Ectodermal cell (in vitro differentiated cells): ENCODE measurements around the gene OR10G7. TPM values are rescaled to one million over a fixed set of nuclear protein-coding genes. Genes with fewer than 3 reads are reported as not detected.

Experiments
- H3K27ac ChIP-seq: 2 replicates; pipeline ENCODE4 v1.7.0; 2013; ENCODE audit warnings: mild to moderate bottlenecking, low read depth, low read length; ENCODE audit not compliant: insufficient read depth, poor library complexity, severe bottlenecking
- H3K27me3 ChIP-seq: 2 replicates; pipeline ENCODE4 v1.7.0; 2013; ENCODE audit warnings: mild to moderate bottlenecking, low read length; ENCODE audit not compliant: insufficient read depth, control insufficient read depth, poor library complexity, severe bottlenecking
- H3K36me3 ChIP-seq: one replicate; pipeline ENCODE4 v1.7.0; 2013; ENCODE audit warnings: low read length; ENCODE audit not compliant: control insufficient read depth, insufficient read depth
- H3K4me1 ChIP-seq: one replicate; pipeline ENCODE4 v1.7.0; 2013; ENCODE audit warnings: low read length; ENCODE audit not compliant: control insufficient read depth, insufficient read depth
- H3K4me3 ChIP-seq: 2 replicates; pipeline ENCODE4 v1.7.0; 2013; ENCODE audit warnings: low read depth, low read length, control low read depth; ENCODE audit not compliant: insufficient read depth
- H3K9me3 ChIP-seq: 2 replicates; pipeline ENCODE4 v1.7.0; 2013; ENCODE audit warnings: mild to moderate bottlenecking, low read length, moderate library complexity; ENCODE audit not compliant: control insufficient read depth
- WGBS, 2 experiments: methylation state at CpG; one replicate each; pipeline ENCODE4 v1.1.7; 2013; ENCODE audit warnings: missing lambda C conversion rate in 2 of 2; 5-methylcytosine and 5-hydroxymethylcytosine counted together
- polyA plus RNA-seq, 4 experiments: library from polyadenylated mRNA; stranded (reverse); fragments of 50-300 nt; gene quantifications; one replicate each; pipeline ENCODE4 v1.2.3, GENCODE V29; 2013

Gene OR10G7
- polyA plus RNA-seq (2013, experiment 1 of 4): not detected
- not detected for polyA plus RNA-seq (2013, experiment 2 of 4)
- polyA plus RNA-seq (2013, experiment 3 of 4): not detected
- not detected for polyA plus RNA-seq (2013, experiment 4 of 4)

DNA sequence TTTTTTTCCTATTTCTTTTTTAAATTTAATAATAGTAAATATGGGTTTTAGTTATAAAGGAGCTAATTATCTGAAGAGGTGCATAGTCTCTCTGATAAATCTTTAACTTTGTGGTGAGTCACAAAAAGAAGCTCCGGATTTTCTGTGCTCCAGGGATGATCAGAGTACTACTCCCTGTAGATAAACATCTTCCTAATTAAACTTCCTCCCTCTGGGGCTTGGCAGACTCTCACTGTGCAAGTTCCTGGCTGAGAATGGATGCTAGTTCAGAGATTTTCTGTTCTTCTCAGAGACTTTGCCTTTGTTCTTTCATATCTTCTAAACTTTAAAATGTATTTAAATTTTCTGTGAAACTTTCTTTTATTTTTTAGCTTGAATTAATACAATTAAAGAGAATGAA, at the start of gene OR10G7:
Gene OR10G7, minus strand, starts transcription at position 72 of the 400 bp plus-strand sequence. CDS start 2,324 bp downstream, outside the sequence.
- H3K27me3 ChIP-seq: no peaks in the 10 kb centered on the region
- H3K9me3 ChIP-seq: no peaks in the 10 kb centered on the region
- H3K27ac ChIP-seq: no peak within 1 kb of the TSS
- 57 to 100% methylated on average over 1 of the region's 1 CpG for WGBS, 2 experiments
- no peaks in the 10 kb centered on the region for H3K36me3 ChIP-seq
- no peaks in the 10 kb centered on the region for H3K4me1 ChIP-seq
- no peak within 1 kb of the TSS for H3K4me3 ChIP-seq

DNA sequence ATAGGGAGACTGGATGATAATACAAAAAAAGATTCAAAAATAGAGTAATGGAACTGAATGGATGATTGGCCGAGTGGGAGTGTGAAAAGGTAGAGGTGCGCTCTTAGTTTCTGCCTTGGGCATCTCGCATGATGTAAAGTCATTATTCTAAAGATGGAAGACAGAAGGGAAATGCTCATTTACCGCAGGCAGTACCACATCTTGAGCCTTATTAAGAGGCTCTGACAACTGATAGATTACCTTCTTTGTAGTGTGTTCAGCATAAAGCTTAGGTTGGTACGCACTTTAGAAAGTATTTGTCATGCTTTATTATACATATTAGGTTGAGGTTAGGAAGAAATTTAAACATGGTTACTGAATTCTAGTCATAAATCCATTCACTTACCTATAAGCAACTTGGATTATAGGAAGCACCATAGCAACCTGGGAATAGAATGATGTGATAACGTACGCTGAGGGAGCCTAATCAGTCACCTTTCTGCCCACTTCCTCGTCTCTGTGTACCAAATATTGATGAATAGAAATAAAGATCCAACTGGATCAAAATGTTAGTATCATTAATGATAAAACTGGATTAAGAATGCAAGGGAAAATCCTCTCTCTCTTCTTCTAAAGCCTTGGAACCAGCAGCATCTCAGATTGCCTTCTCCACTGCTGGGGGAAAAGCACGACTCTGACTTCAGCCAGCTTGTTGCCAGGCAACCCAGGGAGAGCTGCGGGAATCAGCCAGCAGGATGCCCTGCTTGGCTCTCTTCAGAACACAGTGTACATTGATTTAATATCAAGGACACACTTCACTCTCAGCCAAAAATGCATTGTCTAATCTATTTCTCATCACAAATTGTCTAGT, 45.1 kb upstream of the OR10G7 start:
- H3K9me3 ChIP-seq: no peaks in the 10 kb centered on the region
- H3K4me1 ChIP-seq: no peaks in the 10 kb centered on the region
- no peak overlapping the region for H3K4me3 ChIP-seq

DNA sequence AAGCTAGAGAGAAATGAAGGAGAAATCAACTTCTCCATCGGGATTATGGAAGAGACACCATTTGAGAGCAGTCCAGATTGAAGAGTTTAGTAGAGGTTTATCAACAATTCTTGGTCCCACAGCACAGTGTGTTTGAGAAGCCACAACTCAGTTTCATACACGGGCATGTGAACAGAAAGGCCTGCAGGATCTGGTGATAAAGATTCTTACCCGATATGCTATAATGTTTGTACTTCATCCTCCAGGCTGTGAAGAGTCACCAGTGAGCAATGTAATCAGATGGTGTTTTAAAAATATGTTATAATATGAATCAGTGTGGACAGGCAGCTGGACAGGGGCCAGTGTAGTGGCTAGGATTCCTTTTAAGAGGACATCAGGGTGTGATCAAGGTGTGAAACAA, 44.5 kb upstream of the OR10G7 start:
- Histone ChIP-seq H3K4me3 (no peak overlapping the region), H3K27ac (no peak overlapping the region), H3K27me3 (no peaks in the 10 kb centered on the region), H3K4me1 (no peaks in the 10 kb centered on the region), H3K36me3 (no peaks in the 10 kb centered on the region), H3K9me3 (no peaks in the 10 kb centered on the region)
- 95 to 96% methylated on average over 3 of the region's 3 CpGs for WGBS, 2 experiments

More for the DNA sequence above, 45.1 kb upstream of the OR10G7 start:
- WGBS, 2 experiments: 65 to 72% methylated on average over 9 to 10 of the region's 10 CpGs
- Histone ChIP-seq H3K27me3 (no peaks in the 10 kb centered on the region), H3K36me3 (no peaks in the 10 kb centered on the region), H3K27ac (no peak overlapping the region)

DNA sequence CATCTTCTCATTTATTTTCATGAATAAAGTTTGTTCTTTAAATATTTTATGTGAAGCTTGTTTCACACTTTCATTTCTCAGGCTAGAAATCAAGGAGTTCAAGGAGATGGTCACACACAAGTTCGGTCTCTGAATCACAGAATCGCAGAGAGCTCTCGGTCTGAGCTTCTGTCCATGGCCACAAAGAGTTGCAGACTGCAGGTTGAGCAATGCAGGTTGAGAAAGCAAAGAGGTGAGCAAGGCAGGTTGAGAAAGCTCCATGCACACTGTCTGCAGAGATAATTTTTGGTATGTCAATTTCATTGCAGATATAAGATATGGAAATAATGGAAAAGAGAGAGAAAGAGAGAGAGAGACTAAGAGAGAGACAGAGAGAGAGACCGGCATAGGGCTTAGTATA, 41.2 kb upstream of the OR10G7 start:
- no peaks in the 10 kb centered on the region for H3K27me3 ChIP-seq
- H3K4me3 ChIP-seq: no peak overlapping the region
- H3K4me1 ChIP-seq: no peaks in the 10 kb centered on the region
- no peaks in the 10 kb centered on the region for H3K36me3 ChIP-seq
- no peaks in the 10 kb centered on the region for H3K9me3 ChIP-seq
- 92 to 94% methylated on average over 4 of the region's 4 CpGs for WGBS, 2 experiments
- H3K27ac ChIP-seq: no peak overlapping the region

DNA sequence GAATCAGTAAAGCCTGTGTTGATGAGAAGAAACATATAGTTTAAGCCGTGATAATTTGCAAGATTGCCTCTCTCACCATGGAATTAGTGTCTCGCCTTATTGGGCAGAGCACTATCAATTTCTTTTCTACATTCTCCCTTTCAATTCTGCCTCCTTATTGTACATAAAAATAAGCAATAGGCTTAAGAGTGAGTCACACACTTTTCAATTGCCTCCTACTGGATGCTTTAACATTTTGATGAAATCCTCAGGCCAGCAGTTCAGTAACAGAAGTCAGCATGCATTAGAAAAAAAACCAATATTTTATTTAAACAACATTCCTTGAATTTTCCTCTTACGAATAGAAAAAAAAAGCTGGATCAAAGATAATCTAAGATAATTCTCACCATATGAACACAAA, 40.4 kb upstream of the OR10G7 start:
- no peaks in the 10 kb centered on the region for H3K27me3 ChIP-seq
- H3K9me3 ChIP-seq: no peaks in the 10 kb centered on the region
- no peaks in the 10 kb centered on the region for H3K36me3 ChIP-seq
- no peaks in the 10 kb centered on the region for H3K4me1 ChIP-seq
- WGBS, 2 experiments: 83 to 91% methylated on average over 2 to 3 of the region's 3 CpGs
- no peak overlapping the region for H3K4me3 ChIP-seq
- no peak overlapping the region for H3K27ac ChIP-seq

- 89 to 91% methylated on average over 8 of the region's 8 CpGs for WGBS, 2 experiments
- Histone ChIP-seq H3K4me1 (no peaks in the 10 kb centered on the region), H3K36me3 (no peaks in the 10 kb centered on the region), H3K27me3 (no peaks in the 10 kb centered on the region), H3K4me3 (no peak overlapping the region), H3K27ac (no peak overlapping the region), H3K9me3 (no peaks in the 10 kb centered on the region)
Measured at GRCh38 chr11:124080327-124081001, 39.3 kb upstream of the OR10G7 start.

DNA sequence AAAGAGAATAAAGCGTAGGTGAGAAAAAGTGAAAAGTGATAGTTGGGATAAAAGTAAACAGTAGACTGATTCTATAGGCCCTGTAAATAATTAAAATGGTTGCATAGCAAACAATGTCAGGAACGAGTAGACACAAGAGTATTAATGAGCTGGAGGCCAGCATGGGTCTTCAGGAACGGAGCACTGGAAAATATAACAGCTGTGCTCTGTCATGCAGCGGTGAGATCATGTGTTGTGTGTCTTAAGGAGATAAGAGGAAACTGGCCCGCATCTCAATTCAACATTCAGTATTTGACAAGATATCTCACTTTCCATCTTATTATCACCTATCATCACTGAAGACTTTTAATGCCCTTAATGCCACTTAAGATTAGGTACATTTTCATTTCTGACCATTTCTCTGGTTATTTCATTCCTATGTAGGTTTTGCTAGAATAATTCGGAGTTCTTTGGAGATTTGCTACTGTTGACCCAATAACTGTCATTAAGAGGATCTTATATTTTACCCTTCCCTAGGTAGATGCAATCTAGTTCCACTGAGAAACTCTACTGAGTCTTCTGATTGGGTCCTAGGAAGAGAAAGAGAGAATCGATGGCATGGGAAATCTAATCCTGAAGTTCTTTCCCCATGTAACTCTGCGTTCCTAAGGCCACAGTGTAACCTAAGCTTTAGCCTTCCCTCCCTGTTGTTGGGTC, 38.7 kb upstream of the OR10G7 start:
- Histone ChIP-seq H3K27ac (no peak overlapping the region), H3K36me3 (no peaks in the 10 kb centered on the region)
- WGBS, 2 experiments: 92 to 95% methylated on average over 7 to 8 of the region's 8 CpGs

DNA sequence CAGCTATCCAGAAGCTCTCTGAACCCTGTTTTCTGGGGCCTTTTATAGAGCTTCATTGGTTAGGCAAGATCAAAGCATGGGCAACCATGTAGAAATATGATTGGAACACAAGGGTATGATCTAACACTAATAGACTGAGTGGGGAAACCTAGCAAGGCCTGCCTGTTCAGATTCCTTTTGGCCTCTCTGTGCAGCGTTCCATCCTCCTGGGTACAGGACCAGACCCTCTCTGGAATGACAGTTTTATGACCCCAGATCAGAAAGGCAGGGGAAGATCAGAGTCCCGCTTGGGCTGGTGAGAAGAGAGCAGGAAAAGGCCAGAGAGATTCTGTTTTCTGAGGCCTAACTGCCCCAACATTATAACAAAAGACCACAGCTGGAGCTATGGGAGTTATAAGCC, 37.5 kb upstream of the OR10G7 start:
- Histone ChIP-seq H3K27ac (no peak overlapping the region), H3K4me3 (no peak overlapping the region), H3K36me3 (no peaks in the 10 kb centered on the region), H3K9me3 (no peaks in the 10 kb centered on the region), H3K4me1 (no peaks in the 10 kb centered on the region), H3K27me3 (no peaks in the 10 kb centered on the region)
- WGBS, 2 experiments: 88 to 91% methylated on average over 2 of the region's 2 CpGs

More for the DNA sequence above, 38.7 kb upstream of the OR10G7 start:
- Histone ChIP-seq H3K4me1 (no peaks in the 10 kb centered on the region), H3K27me3 (no peaks in the 10 kb centered on the region), H3K9me3 (no peaks in the 10 kb centered on the region), H3K4me3 (no peak overlapping the region)

DNA sequence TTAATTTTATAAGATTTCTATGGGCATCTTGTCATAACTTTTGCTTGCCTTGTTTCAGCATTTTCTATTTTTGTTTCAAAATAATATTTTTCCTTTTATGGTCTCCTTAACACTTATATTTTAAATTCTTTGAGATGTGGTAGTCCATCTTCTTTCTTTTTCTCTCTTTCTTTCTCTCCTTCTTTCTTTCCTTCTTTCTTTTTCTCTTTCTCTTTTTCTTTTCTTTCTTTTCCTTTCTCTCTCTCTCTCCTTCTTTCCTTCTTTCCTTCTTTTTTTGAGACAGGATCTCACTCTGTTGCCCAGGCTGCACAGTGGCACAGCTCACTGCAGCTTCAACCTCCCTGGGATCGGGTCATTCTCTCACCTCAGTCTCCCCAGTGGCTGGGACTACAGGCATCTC, 36.1 kb upstream of the OR10G7 start:
- WGBS, 2 experiments: 91 to 100% methylated on average over 1 of the region's 1 CpG
- Histone ChIP-seq H3K27ac (no peak overlapping the region), H3K9me3 (no peaks in the 10 kb centered on the region), H3K4me1 (no peaks in the 10 kb centered on the region), H3K27me3 (no peaks in the 10 kb centered on the region), H3K4me3 (no peak overlapping the region), H3K36me3 (no peaks in the 10 kb centered on the region)
